OCI-LY7 (cell line): ENCODE data around the gene DHX57. TPM values are rescaled to one million over a fixed set of nuclear protein-coding genes. Genes with fewer than 3 reads are reported as not detected.

Source experiments
- BruUV-seq: library from RNA; stranded (reverse); fragments of 400-500 nt; replicated peaks from 2 replicates; lab custom pipeline; 2021; lab: Mats Ljungman, UMichigan
- CTCF ChIA-PET: fragments of 300-600 bp; sonication (Branson Sonifier 250); formaldehyde crosslinking; loops from one replicate; lab custom pipeline; 2022; ENCODE audit warnings: antibody characterized with exemption; ENCODE audit not compliant: unreplicated experiment; lab: Charles Lee
- POLR2A ChIA-PET: fragments of 300-600 bp; sonication (Branson Sonifier 250); formaldehyde crosslinking; loops from one replicate; lab custom pipeline; 2022; ENCODE audit warnings: antibody characterized with exemption; lab: Charles Lee
- DNase-seq: peaks from one replicate; pipeline ENCODE4 v3.0.0-alpha.2; 2015; ENCODE audit warnings: low spot score
- H2AFZ ChIP-seq: fragments of 200-600 bp; sonication (generic), shearing (Covaris generic); 2 replicates; pipeline ENCODE4 v1.6.1; 2014; ENCODE audit warnings: mild to moderate bottlenecking, antibody characterized with exemption, low read length, moderate library complexity
- H3K27ac ChIP-seq: fragments of 200-600 bp; sonication (generic); 2 replicates; pipeline ENCODE4 v1.5.1; 2014; ENCODE audit warnings: mixed run types, low read depth, mild to moderate bottlenecking, moderate library complexity, low read length, inconsistent platforms; ENCODE audit not compliant: poor library complexity, severe bottlenecking
- H3K36me3 ChIP-seq: fragments of 200-600 bp; sonication (generic); 2 replicates; pipeline ENCODE4 v1.6.1; 2014; ENCODE audit warnings: mild to moderate bottlenecking, antibody characterized with exemption, low read length, moderate library complexity, mixed read lengths; ENCODE audit not compliant: insufficient read depth
- H3K4me1 ChIP-seq: fragments of 200-600 bp; sonication (generic); 2 replicates; pipeline ENCODE4 v1.5.1; 2014; ENCODE audit warnings: mild to moderate bottlenecking, low read length; ENCODE audit not compliant: insufficient read depth, poor library complexity, severe bottlenecking
- H3K4me2 ChIP-seq: fragments of 200-600 bp; sonication (generic); 2 replicates; pipeline ENCODE4 v1.6.1; 2014; ENCODE audit warnings: mild to moderate bottlenecking, low read length
- H3K4me3 ChIP-seq: fragments of 200-600 bp; sonication (generic); 2 replicates; pipeline ENCODE4 v1.5.1; 2014; ENCODE audit warnings: mild to moderate bottlenecking, low read depth, low read length; ENCODE audit not compliant: poor library complexity, severe bottlenecking
- H3K79me2 ChIP-seq: fragments of 200-600 bp; sonication (generic); 2 replicates; pipeline ENCODE4 v1.6.1; 2016; ENCODE audit warnings: low read depth, mild to moderate bottlenecking, low read length, moderate library complexity, mixed read lengths; ENCODE audit not compliant: insufficient read depth
- H3K9me2 ChIP-seq: fragments of 200-600 bp; sonication (generic); 2 replicates; pipeline ENCODE4 v1.6.1; 2016; ENCODE audit warnings: mild to moderate bottlenecking, low read length, mixed read lengths; ENCODE audit not compliant: insufficient read depth
- H3K9me3 ChIP-seq: fragments of 200-600 bp; sonication (generic); 2 replicates; pipeline ENCODE4 v1.6.1; 2014; ENCODE audit warnings: mild to moderate bottlenecking, mixed run types, low read length, mixed read lengths
- H4K20me1 ChIP-seq: fragments of 200-600 bp; sonication (generic); 2 replicates; pipeline ENCODE4 v1.6.1; 2014; ENCODE audit warnings: mild to moderate bottlenecking, antibody characterized with exemption, low read length, moderate library complexity, mixed read lengths; ENCODE audit not compliant: insufficient read depth
- CTCF ChIP-seq: fragments of 200-600 bp; sonication (generic); conservative IDR thresholded peaks from 2 replicates; pipeline ENCODE4 v1.5.1; 2014; ENCODE audit warnings: mild to moderate bottlenecking, antibody characterized with exemption, low read length, moderate library complexity, mixed read lengths
- EZH2phosphoT487 ChIP-seq: fragments of 200-600 bp; sonication (generic); IDR thresholded peaks from 2 replicates; pipeline ENCODE4 v1.6.1; 2018; ENCODE audit warnings: low read depth, borderline replicate concordance, mild to moderate bottlenecking, mixed run types, antibody characterized with exemption, low read length, moderate library complexity, mixed read lengths
- intact Hi-C: fragments of 100-400 bp; cut with micrococcal nuclease; formaldehyde crosslinking; loops from one replicate; pipeline ENCODE4 v1.10.0; 2022; ENCODE audit not compliant: unreplicated experiment
- total RNA-seq, 2 experiments: library from RNA; depleted of rRNA in 1 of 2; stranded (reverse); fragments of >200 nt in 1 of 2; shearing (Covaris generic) in 1 of 2; gene quantifications; 2 replicates each; pipeline ENCODE4 v1.2.3, GENCODE V29; 2014 to 2022

The DHX57 gene
- total RNA-seq, 2 experiments from 2014 or later = 14.6 to 17.7 TPM

DNA sequence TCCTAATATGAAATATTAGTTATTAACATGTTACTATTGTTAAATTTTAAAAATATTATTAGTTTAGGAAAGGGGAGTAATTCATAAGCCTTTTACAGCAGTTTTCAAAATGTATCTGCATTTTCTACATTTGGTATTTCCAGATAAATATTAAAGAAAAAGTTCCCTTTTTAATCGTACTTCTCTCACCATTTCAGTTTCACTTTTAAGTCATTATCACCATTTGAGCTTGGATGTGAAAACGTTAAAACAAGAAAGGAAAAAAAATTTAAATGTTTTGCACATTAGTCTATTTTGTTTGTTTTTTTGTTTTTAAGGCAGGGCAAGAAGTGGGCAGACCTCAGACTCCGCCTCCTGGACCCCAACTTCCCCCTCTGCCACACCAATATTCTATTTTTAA lies 121.2 kb downstream of the DHX57 start:
- Histone ChIP-seq H3K4me1 (peaks cover 21% of the 10 kb centered on the region), H3K4me3 (peak overlapping the region; percentile 40), H4K20me1 (peaks cover 9% of the 10 kb centered on the region), H3K4me2 (peak overlapping the region; percentile 49), H2AFZ (peak overlapping the region; percentile 61), H3K27ac (no peak overlapping the region), H3K36me3 (peaks cover 16% of the 10 kb centered on the region), H3K79me2 (peaks cover 27% of the 10 kb centered on the region), H3K9me2 (no peaks in the 10 kb centered on the region), H3K9me3 (no peaks in the 10 kb centered on the region)
- ChIA-PET CTCF (no interaction called here), POLR2A (interaction anchor here (0.6 to 1.5 kb wide), 4 partner anchors 10 to 22 kb away, joined by 3 to 4 read pairs (median 4); no protein-coding TSS in a partner anchor)
- intact Hi-C loops = loop anchor here (5.0 kb wide), 1 partner anchor 368 kb away; the partner anchor contains the start of gene SOS1
- no TSS peak for BruUV-seq
- TF ChIP-seq EZH2phosphoT487 (no peak), CTCF (no peak)
- DNase-seq = no peak

DNA sequence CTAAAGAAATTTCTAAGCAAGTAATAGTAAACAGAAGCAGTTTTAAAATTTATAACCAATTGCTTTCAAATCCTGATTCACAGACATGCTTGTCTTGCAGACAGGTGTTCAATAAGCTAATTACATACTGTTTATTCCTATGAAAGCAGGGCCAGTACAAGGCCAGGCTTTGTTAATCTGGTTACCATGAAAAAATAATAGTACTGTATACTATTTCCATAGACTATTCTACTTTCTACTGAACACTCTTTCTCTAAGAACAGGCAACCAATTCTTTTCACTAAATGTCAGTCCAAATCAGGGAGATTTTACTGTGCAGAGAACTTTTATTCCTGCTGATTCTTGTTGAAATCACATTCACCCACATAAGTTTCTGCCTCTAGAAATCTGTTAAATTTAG lies 121.7 kb downstream of the DHX57 start:
- Histone ChIP-seq H3K4me3 (no peak overlapping the region), H3K79me2 (peaks cover 32% of the 10 kb centered on the region), H3K9me3 (no peaks in the 10 kb centered on the region), H3K4me2 (peak overlapping the region; percentile 49), H2AFZ (peak overlapping the region; percentile 61), H3K27ac (no peak overlapping the region), H3K9me2 (no peaks in the 10 kb centered on the region), H3K36me3 (peaks cover 20% of the 10 kb centered on the region), H3K4me1 (peaks cover 25% of the 10 kb centered on the region), H4K20me1 (peaks cover 13% of the 10 kb centered on the region)
- TF ChIP-seq CTCF = no peak
- no peak for TF ChIP-seq EZH2phosphoT487
- CTCF ChIA-PET = no interaction called here
- DNase-seq = no peak
- POLR2A ChIA-PET = interaction anchor here (0.6 to 1.5 kb wide), 4 partner anchors 10 to 22 kb away, joined by 3 to 4 read pairs (median 4); no protein-coding TSS in a partner anchor
- BruUV-seq = no TSS peak
- intact Hi-C loops = loop anchor here (5.0 kb wide), 1 partner anchor 368 kb away; the partner anchor contains the start of gene SOS1
